ENCODE data around the gene MIAT. TPM values are rescaled to one million over a fixed set of nuclear protein-coding genes. Genes with fewer than 3 reads are reported as not detected.

The MIAT gene
- total and polyA plus RNA-seq, 2 of the 8 experiments (the other 6 are each of a cell fraction or from before 2014, with no cell fraction given): 27.6 to 36.0 TPM

GRCh38 chr22:26635117-26635516 is 22.3 kb upstream of the MIAT start (continued):
- TF ChIP-seq CHD7 (IDR thresholded peaks at IDR 0.05; ENCODE audit: insufficient replicate concordance, low read length): no peak
- no peak for TF ChIP-seq POU5F1 (IDR thresholded peaks at IDR 0.05; ENCODE audit: low read depth, low read length)
- TF ChIP-seq ATF2 (IDR thresholded peaks at IDR 0.05; ENCODE audit: low read length): no peak

Data from H1 (cell line).